H9 (cell line): Measurements from ENCODE around the gene BRI3. TPM values are rescaled to one million over a fixed set of nuclear protein-coding genes. Genes with fewer than 3 reads are reported as not detected.

ENCODE experiments used
- DNase-seq: peaks from one replicate; pipeline ENCODE4 v3.0.0-alpha.2; 2017
- H2AFZ ChIP-seq: one replicate; pipeline ENCODE4 v1.6.1; 2013; ENCODE audit warnings: mild to moderate bottlenecking, low read length, control low read depth, moderate library complexity
- H2AK5ac ChIP-seq: 2 replicates; pipeline ENCODE4 v1.6.1; 2013; ENCODE audit warnings: low read length, control low read depth, mixed read lengths; ENCODE audit not compliant: insufficient read length
- H2BK120ac ChIP-seq: one replicate; pipeline ENCODE4 v1.6.1; 2013; ENCODE audit warnings: low read depth, mild to moderate bottlenecking, low read length, control low read depth, inconsistent platforms; ENCODE audit not compliant: poor library complexity, severe bottlenecking
- H2BK12ac ChIP-seq: 2 replicates; pipeline ENCODE4 v1.6.1; 2013; ENCODE audit warnings: low read length, control low read depth, mixed read lengths, low read depth; ENCODE audit not compliant: insufficient read length
- H2BK15ac ChIP-seq: 2 replicates; pipeline ENCODE4 v1.6.1; 2013; ENCODE audit warnings: low read depth, low read length, control low read depth
- H2BK20ac ChIP-seq: one replicate; pipeline ENCODE4 v1.6.1; 2013; ENCODE audit warnings: low read depth, mild to moderate bottlenecking, low read length, control low read depth, inconsistent platforms; ENCODE audit not compliant: poor library complexity, severe bottlenecking
- H2BK5ac ChIP-seq: 2 replicates; pipeline ENCODE4 v1.6.1; 2013; ENCODE audit warnings: low read length, control low read depth, mixed read lengths; ENCODE audit not compliant: insufficient read length
- H3K14ac ChIP-seq: 2 replicates; pipeline ENCODE4 v1.6.1; 2013; ENCODE audit warnings: low read length, control low read depth; ENCODE audit not compliant: insufficient read depth
- H3K18ac ChIP-seq: 2 replicates; pipeline ENCODE4 v1.6.1; 2013; ENCODE audit warnings: low read depth, mild to moderate bottlenecking, mixed read lengths, low read length, control low read depth; ENCODE audit not compliant: insufficient read length
- H3K23ac ChIP-seq: 2 replicates; pipeline ENCODE4 v1.6.1; 2013; ENCODE audit warnings: low read length, control low read depth, mixed read lengths, low read depth; ENCODE audit not compliant: insufficient read length
- H3K23me2 ChIP-seq: 2 replicates; pipeline ENCODE4 v1.6.1; 2013; ENCODE audit warnings: low read depth, mild to moderate bottlenecking, mixed read lengths, low read length, control low read depth; ENCODE audit not compliant: insufficient read length, poor library complexity, severe bottlenecking
- H3K27ac ChIP-seq: 2 replicates; pipeline ENCODE4 v1.5.1; 2013; ENCODE audit warnings: low read length, control low read depth, mixed read lengths, low read depth; ENCODE audit not compliant: insufficient read length
- H3K27me3 ChIP-seq: 2 replicates; pipeline ENCODE4 v1.6.1; 2013; ENCODE audit warnings: low read length, control low read depth, inconsistent platforms; ENCODE audit not compliant: insufficient read depth
- H3K4ac ChIP-seq: 2 replicates; pipeline ENCODE4 v1.6.1; 2013; ENCODE audit warnings: low read depth, mild to moderate bottlenecking, control low read depth, inconsistent platforms, low read length, moderate library complexity
- H3K4me1 ChIP-seq: 2 replicates; pipeline ENCODE4 v1.6.1; 2013; ENCODE audit warnings: low read length, control low read depth, inconsistent platforms; ENCODE audit not compliant: insufficient read depth
- H3K4me2 ChIP-seq: 2 replicates; pipeline ENCODE4 v1.6.1; 2013; ENCODE audit warnings: low read length, control low read depth, mixed read lengths; ENCODE audit not compliant: insufficient read length, insufficient read depth
- H3K56ac ChIP-seq: 2 replicates; pipeline ENCODE4 v1.6.1; 2013; ENCODE audit warnings: low read depth, mild to moderate bottlenecking, mixed read lengths, low read length, control low read depth; ENCODE audit not compliant: insufficient read length
- H3K79me1 ChIP-seq: 2 replicates; pipeline ENCODE4 v1.6.1; 2013; ENCODE audit warnings: low read depth, mild to moderate bottlenecking, moderate library complexity, low read length, control low read depth, inconsistent platforms; ENCODE audit not compliant: insufficient read depth, poor library complexity, severe bottlenecking
- H3K79me2 ChIP-seq: 2 replicates; pipeline ENCODE4 v1.6.1; 2013; ENCODE audit warnings: low read length, control low read depth, inconsistent platforms; ENCODE audit not compliant: insufficient read depth
- H3K9ac ChIP-seq: 2 replicates; pipeline ENCODE4 v1.6.1; 2013; ENCODE audit warnings: low read length, control low read depth, mixed read lengths; ENCODE audit not compliant: insufficient read length; ENCODE audit errors: extremely low read depth
- H3K9me3 ChIP-seq: one replicate; pipeline ENCODE4 v1.6.1; 2013; ENCODE audit warnings: low read depth, low read length, inconsistent platforms; ENCODE audit not compliant: control insufficient read depth
- H3T11ph ChIP-seq: one replicate; pipeline ENCODE4 v1.6.1; 2013; ENCODE audit warnings: mild to moderate bottlenecking, low read length, control low read depth, inconsistent platforms
- H4K20me1 ChIP-seq: one replicate; pipeline ENCODE4 v1.6.1; 2013; ENCODE audit not compliant: control insufficient read depth, insufficient read length, insufficient read depth
- H4K5ac ChIP-seq: 2 replicates; pipeline ENCODE4 v1.6.1; 2013; ENCODE audit warnings: low read depth, mild to moderate bottlenecking, mixed read lengths, low read length, control low read depth; ENCODE audit not compliant: insufficient read length
- H4K8ac ChIP-seq: replicated peaks from 2 replicates; pipeline ENCODE4 v1.6.1; 2013; ENCODE audit warnings: low read length, control low read depth, mixed read lengths, low read depth; ENCODE audit not compliant: insufficient read length
- H4K91ac ChIP-seq: 2 replicates; pipeline ENCODE4 v1.6.1; 2013; ENCODE audit warnings: low read depth, mild to moderate bottlenecking, moderate library complexity, mixed read lengths, low read length, control low read depth; ENCODE audit not compliant: insufficient read length
- H3K27ac Mint-ChIP-seq, 3 experiments: 2 replicates in 2 of 3; 3 replicates in 1 of 3; pipeline ENCODE4 v1.8.0; 2020 to 2021; ENCODE audit warnings: mixed read lengths in 3 of 3, mild to moderate bottlenecking in 1 of 3, moderate library complexity in 1 of 3
- H3K27me3 Mint-ChIP-seq: 2 replicates; pipeline ENCODE4 v1.8.0; 2021; ENCODE audit warnings: low read depth, mild to moderate bottlenecking, moderate library complexity, mixed read lengths
- H3K36me3 Mint-ChIP-seq, 3 experiments: 2 replicates in 2 of 3; 3 replicates in 1 of 3; pipeline ENCODE4 v1.8.0; 2020 to 2021; ENCODE audit warnings: low read depth in 3 of 3, mixed read lengths in 3 of 3; ENCODE audit not compliant: insufficient read depth in 1 of 3
- H3K4me1 Mint-ChIP-seq, 2 experiments: 2 replicates each; pipeline ENCODE4 v1.8.0; 2020; ENCODE audit warnings: mixed read lengths in 2 of 2
- H3K4me3 Mint-ChIP-seq, 2 experiments: 2 replicates in 1 of 2; 3 replicates in 1 of 2; pipeline ENCODE4 v1.8.0; 2020 to 2021; ENCODE audit warnings: mild to moderate bottlenecking in 2 of 2, mixed read lengths in 2 of 2, moderate library complexity in 1 of 2
- H3K9me3 Mint-ChIP-seq, 2 experiments: 2 replicates in 1 of 2; 3 replicates in 1 of 2; pipeline ENCODE4 v1.8.0; 2020; ENCODE audit warnings: mild to moderate bottlenecking in 2 of 2, mixed read lengths in 2 of 2, moderate library complexity in 1 of 2
- WGBS: extraction: QIAGEN DNeasy Blood & Tissue Kit; methylation state at CpG from one replicate; pipeline ENCODE4 v1.1.7; 2013; ENCODE audit warnings: missing lambda C conversion rate, low lambda C conversion rate, mixed read lengths; ENCODE audit not compliant: insufficient read length; ENCODE audit errors: extremely low coverage; 5-methylcytosine and 5-hydroxymethylcytosine counted together
- total RNA-seq: library from RNA; stranded (reverse); gene quantifications from 2 replicates; pipeline ENCODE4 v1.2.1, GENCODE V29; 2021
- TF ChIP-seq, protein P1 (sequence below): fragments of 200-600 bp; sonication (generic); conservative IDR thresholded peaks from 3 replicates; pipeline ENCODE4 v1.8.0; 2021; ENCODE audit warnings: antibody characterized with exemption, mild to moderate bottlenecking

Gene BRI3
- total RNA-seq, 1 experiment from 2014 or later = 102 TPM

DNA sequence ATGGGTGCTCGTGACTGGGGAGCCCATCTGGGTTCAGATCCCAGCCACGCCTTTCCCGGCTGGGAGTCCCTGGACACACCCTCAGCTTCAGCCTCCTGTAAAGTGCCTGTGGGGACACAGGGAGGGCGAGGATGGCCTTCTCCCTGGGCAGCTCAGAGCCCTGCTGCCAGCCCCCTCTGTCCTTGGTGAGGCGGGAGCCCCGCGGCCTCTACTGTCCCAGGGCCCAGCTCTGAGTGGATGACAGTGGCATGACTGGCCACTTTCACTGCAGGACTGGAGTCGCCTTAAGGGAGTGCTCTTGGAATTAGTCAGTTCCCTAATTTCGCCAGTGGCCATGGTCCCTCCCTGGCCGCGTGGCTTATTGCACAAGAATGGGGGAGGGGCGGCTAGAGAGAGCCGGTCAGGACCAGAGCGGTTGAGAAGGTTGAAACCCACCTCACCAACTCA lies 4.6 kb downstream of the BRI3 start:
- WGBS = no CpG with 5 or more reads among the region's 14 CpGs
- Histone ChIP-seq H4K91ac (no peak overlapping the region), H2BK20ac (no peak overlapping the region), H2AFZ (no peak overlapping the region), H3K14ac (no peak overlapping the region), H3K27me3 (no peaks in the 10 kb centered on the region), H4K20me1 (no peaks in the 10 kb centered on the region), H3K79me1 (peaks cover 6% of the 10 kb centered on the region), H4K5ac (no peak overlapping the region), H3K27ac (no peak overlapping the region), H3K79me2 (peaks cover 2% of the 10 kb centered on the region; the same call in 1 of the 2 replicates), H3K18ac (no peak overlapping the region), H2BK5ac (no peak overlapping the region), H3K4me1 (no peaks in the 10 kb centered on the region; the same call in 1 of the 2 replicates), H3K4ac (no peak overlapping the region), H3K23me2 (peaks cover 6% of the 10 kb centered on the region), H3K23ac (no peak overlapping the region), H2BK12ac (no peak overlapping the region), H3K4me2 (no peak overlapping the region), H3T11ph (no peak overlapping the region), H2AK5ac (no peak overlapping the region), H3K9me3 (no peaks in the 10 kb centered on the region), H2BK120ac (no peak overlapping the region), H2BK15ac (no peak overlapping the region), H4K8ac (no peak overlapping the region), H3K9ac (no peak overlapping the region), H3K56ac (no peak overlapping the region)
- Mint-ChIP-seq H3K9me3 (no peaks in the 10 kb centered on the region), H3K27me3 (no peaks in the 10 kb centered on the region), H3K36me3 (peaks cover 6 to 27% (median 21%) of the 10 kb centered on the region in 3 experiments), H3K27ac (no peak overlapping the region), H3K4me3 (no peak overlapping the region; a peak in 1 of 5 replicates), H3K4me1 (peaks cover 30 to 40% of the 10 kb centered on the region in 2 experiments)
- TF ChIP-seq, protein P1, sequence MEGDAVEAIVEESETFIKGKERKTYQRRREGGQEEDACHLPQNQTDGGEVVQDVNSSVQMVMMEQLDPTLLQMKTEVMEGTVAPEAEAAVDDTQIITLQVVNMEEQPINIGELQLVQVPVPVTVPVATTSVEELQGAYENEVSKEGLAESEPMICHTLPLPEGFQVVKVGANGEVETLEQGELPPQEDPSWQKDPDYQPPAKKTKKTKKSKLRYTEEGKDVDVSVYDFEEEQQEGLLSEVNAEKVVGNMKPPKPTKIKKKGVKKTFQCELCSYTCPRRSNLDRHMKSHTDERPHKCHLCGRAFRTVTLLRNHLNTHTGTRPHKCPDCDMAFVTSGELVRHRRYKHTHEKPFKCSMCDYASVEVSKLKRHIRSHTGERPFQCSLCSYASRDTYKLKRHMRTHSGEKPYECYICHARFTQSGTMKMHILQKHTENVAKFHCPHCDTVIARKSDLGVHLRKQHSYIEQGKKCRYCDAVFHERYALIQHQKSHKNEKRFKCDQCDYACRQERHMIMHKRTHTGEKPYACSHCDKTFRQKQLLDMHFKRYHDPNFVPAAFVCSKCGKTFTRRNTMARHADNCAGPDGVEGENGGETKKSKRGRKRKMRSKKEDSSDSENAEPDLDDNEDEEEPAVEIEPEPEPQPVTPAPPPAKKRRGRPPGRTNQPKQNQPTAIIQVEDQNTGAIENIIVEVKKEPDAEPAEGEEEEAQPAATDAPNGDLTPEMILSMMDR = no peak
- no peak for DNase-seq
